ENCODE data around the gene DNM3. TPM values are rescaled to one million over a fixed set of nuclear protein-coding genes. Genes with fewer than 3 reads are reported as not detected.

DNM3 gene
- total and polyA plus RNA-seq, 2 of the 8 experiments (the other 6 are each of a cell fraction or from before 2014, with no cell fraction given) = 2.0 to 8.5 TPM

- Histone ChIP-seq H3K4me2 (ENCODE audit: insufficient read depth in 1 of 2, low read depth in 2 of 2, low read length in 2 of 2) (no peak overlapping the region), H4K91ac (replicated peaks; ENCODE audit: insufficient read length, low read length) (no peak overlapping the region), H3K79me1 (ENCODE audit: low read depth, low read length) (no peaks in the 10 kb centered on the region), H4K20me1 (replicated peaks in 1 of 2; ENCODE audit: control insufficient read depth in 1 of 2, insufficient read depth in 2 of 2, low read length in 2 of 2) (no peaks in the 10 kb centered on the region), H3K9me3 (ENCODE audit: insufficient read depth in 2 of 2, low read depth in 1 of 2, low read length in 1 of 2) (no peaks in the 10 kb centered on the region), H2BK120ac (replicated peaks; ENCODE audit: low read depth, low read length) (no peak overlapping the region), H2AFZ (ENCODE audit: low read length) (no peak overlapping the region), H3K56ac (replicated peaks; ENCODE audit: insufficient read length, low read depth, low read length) (no peak overlapping the region), H3K4ac (replicated peaks; ENCODE audit: insufficient read length, low read depth, low read length) (no peak overlapping the region), H3K27ac (ENCODE audit: low read depth, low read length) (no peak overlapping the region), H3K79me2 (ENCODE audit: control insufficient read depth in 1 of 2, insufficient read depth in 2 of 2, low read length in 2 of 2) (no peaks in the 10 kb centered on the region), H3K36me3 (ENCODE audit: control insufficient read depth in 2 of 4, insufficient read depth in 4 of 4, low read length in 3 of 4) (no peaks in the 10 kb centered on the region), H3K18ac (ENCODE audit: extremely low read depth, low read length) (no peak overlapping the region), H2AK5ac (ENCODE audit: low read depth, low read length) (no peak overlapping the region), H2BK5ac (ENCODE audit: low read depth, low read length) (no peak overlapping the region), H4K8ac (ENCODE audit: extremely low read depth, insufficient read depth, low read length) (no peak overlapping the region), H2BK12ac (ENCODE audit: low read depth, low read length) (no peak overlapping the region), H3K27me3 (replicated peaks in 1 of 4; ENCODE audit: control insufficient read depth in 3 of 4, extremely low read depth in 1 of 4, insufficient read depth in 3 of 4, low read length in 3 of 4) (no peaks in the 10 kb centered on the region), H3K4me1 (replicated peaks in 1 of 4; ENCODE audit: control insufficient read depth in 3 of 4, insufficient read depth in 4 of 4, low read length in 3 of 4) (peaks cover 3 to 5% (median 4%) of the 10 kb centered on the region in 4 experiments; a peak in 6 of 7 replicates), H3K4me3 (ENCODE audit: extremely low read depth in 1 of 4, insufficient read depth in 2 of 4, low read depth in 3 of 4, low read length in 4 of 4) (no peak overlapping the region), H2BK15ac (ENCODE audit: low read length) (no peak overlapping the region), H3K23me2 (ENCODE audit: low read depth, low read length) (no peaks in the 10 kb centered on the region; the same call in 1 of the 2 replicates), H3K14ac (ENCODE audit: insufficient read length) (no peak overlapping the region), H2BK20ac (ENCODE audit: low read length) (no peak overlapping the region), H3K9ac (replicated peaks in 1 of 4; ENCODE audit: extremely low read depth in 1 of 4, low read depth in 3 of 4, low read length in 3 of 4) (no peak overlapping the region), H3K23ac (ENCODE audit: insufficient read length) (no peak overlapping the region), H4K5ac (ENCODE audit: insufficient read length, low read depth, low read length) (no peak overlapping the region)
- FAIRE-seq = no peak
- CTCF ChIA-PET (ENCODE audit: partially characterized antibody) = interaction anchor here (1.1 to 1.7 kb wide), 4 partner anchors 10 to 441 kb away, joined by 3 to 7 read pairs (median 3); no protein-coding TSS in a partner anchor
- DNase-seq (ENCODE audit: low read depth in 1 of 2, low spot score in 2 of 2) = no peak
- POLR2A ChIA-PET (ENCODE audit: partially characterized antibody) = no interaction called here
- 84% methylated on average over 2 of the region's 2 CpGs; no CpG with 5 or more reads in 1 of the 2 experiments for WGBS, 2 experiments (ENCODE audit: extremely low coverage in 1 of 2, insufficient coverage in 1 of 2, insufficient read length in 1 of 2, insufficient replicate concordance in 2 of 2, low coverage in 1 of 2, low lambda C conversion rate in 2 of 2, missing lambda C conversion rate in 1 of 2)
- TF ChIP-seq PHF8 (conservative IDR thresholded peaks at IDR 0.05; ENCODE audit: low read depth, low read length) = no peak
- no peak for TF ChIP-seq RAD21 (IDR thresholded peaks at IDR 0.05 in 1 of 2, conservative IDR thresholded peaks at IDR 0.05 in 1 of 2; ENCODE audit: low read depth in 2 of 2, low read length in 2 of 2)
- TF ChIP-seq BRCA1 (IDR thresholded peaks at IDR 0.05; ENCODE audit: low read depth, low read length) = no peak
- no peak for TF ChIP-seq USF2 (IDR thresholded peaks at IDR 0.05; ENCODE audit: low read length)
- TF ChIP-seq MAX (IDR thresholded peaks at IDR 0.05) = no peak
- TF ChIP-seq EP300 (IDR thresholded peaks at IDR 0.05; ENCODE audit: borderline replicate concordance in 1 of 2, low read depth in 2 of 2, low read length in 2 of 2) = no peak
- no peak for TF ChIP-seq POU5F1 (IDR thresholded peaks at IDR 0.05; ENCODE audit: low read depth, low read length)
- no peak for TF ChIP-seq KDM5A (IDR thresholded peaks at IDR 0.05; ENCODE audit: low read length)
- TF ChIP-seq E2F6 (IDR thresholded peaks at IDR 0.05) = no peak
- no peak for TF ChIP-seq HDAC2 (IDR thresholded peaks at IDR 0.05; ENCODE audit: borderline replicate concordance in 1 of 2, low read depth in 2 of 2, low read length in 2 of 2)
- TF ChIP-seq RFX5 (IDR thresholded peaks at IDR 0.05; ENCODE audit: borderline replicate concordance, low read depth, low read length) = no peak
These were observed 585.9 kb downstream of the DNM3 start for GRCh38 chr1:172427191-172427590.

Measured in H1 (cell line).